Fibroblast of peridontal ligament (primary cell): ENCODE measurements around the gene URB1.
"Not testable (repeated sequence)": the region's sequence is repeated elsewhere in the genome, so short reads cannot be mapped to it uniquely, and the experiment has no call there.

Source experiments
- DNase-seq: peaks from one replicate; pipeline ENCODE4 v3.0.0-alpha.2; 2010; ENCODE audit errors: extremely low read depth

Gene URB1

DNA sequence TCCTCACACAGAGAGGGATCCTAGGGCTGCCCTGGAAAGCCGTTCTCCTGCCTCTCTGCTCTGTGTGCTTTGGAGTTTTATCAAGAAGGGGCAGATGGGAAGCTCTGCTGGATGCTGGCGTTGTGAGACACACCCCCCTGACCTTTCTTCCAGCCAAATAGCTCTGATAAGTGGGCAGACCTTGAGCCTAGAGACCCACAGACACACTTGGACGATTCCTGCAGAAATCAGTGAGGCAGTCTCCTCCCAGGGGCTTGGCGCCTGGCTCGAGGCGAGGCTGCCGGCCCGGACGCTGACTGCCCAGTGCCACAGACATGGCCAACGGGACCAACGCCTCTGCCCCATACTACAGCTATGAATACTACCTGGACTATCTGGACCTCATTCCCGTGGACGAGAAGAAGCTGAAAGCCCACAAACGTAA lies 94.1 kb downstream of the URB1 start, which contains the start of gene MRAP:
Gene MRAP (plus strand): TSS at position 198 of the 424 bp plus-strand sequence. CDS start 117 bp downstream, at position 315.
- no peak for DNase-seq

DNA sequence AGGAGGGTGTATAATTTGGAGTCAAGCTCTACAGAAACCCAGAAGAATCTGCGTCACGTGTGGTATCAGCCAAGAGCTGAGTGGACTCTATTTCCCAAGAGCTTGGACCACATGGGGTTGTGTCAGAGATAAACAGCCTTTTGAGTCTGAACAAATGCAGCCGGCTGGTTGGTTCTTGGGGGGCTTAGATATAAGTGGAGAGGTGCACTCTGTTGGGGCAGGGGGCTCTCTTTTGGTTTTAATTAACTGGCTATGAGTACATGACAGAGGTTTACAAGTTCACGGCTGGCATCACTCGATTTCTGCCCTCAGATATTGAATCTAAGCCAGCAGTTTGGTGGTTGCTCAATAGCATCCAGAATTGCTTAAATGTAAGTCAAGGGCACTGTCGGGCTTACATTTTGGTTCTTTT lies 94.7 kb downstream of the URB1 start:
- peak; percentile 31 for DNase-seq

DNA sequence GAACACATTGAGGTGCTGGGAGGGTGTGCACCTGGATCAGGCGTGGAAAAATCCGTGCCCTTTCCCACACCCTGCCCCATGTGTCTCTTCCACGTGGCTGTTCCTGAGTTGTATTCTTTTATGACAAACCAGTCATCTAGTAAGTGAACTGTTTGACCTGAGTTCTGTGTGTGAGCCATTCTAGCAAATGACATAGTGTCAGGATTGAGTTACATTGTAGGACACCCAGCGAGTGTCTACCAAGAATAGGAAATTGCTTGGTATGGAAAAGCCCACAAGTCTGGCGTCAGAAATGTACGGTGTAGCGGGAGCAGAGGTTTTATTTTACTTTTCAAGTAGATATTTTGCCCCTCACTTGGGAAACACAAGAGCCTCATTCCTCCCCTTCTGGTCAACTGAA lies 95.4 kb downstream of the URB1 start:
- no peak for DNase-seq

DNA sequence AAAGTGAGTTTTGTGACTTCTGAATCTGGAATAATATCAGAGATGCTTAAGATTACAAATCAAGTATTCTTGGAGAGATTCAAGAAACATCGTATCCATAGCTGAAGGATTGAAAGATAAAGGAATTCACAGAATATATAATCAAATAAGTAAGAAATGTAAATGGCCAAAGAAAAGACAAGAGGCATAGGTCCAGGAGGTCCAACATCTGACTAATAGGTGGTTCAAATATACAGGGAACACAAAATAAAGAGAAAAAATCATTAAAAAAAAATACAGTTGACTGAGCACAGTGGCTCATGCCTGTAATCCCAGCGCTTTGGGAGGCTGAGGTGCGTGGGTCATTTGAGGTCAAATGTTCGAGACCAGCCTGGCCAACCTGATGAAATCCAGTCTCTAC lies 107.3 kb downstream of the URB1 start:
- no peak for DNase-seq

DNA sequence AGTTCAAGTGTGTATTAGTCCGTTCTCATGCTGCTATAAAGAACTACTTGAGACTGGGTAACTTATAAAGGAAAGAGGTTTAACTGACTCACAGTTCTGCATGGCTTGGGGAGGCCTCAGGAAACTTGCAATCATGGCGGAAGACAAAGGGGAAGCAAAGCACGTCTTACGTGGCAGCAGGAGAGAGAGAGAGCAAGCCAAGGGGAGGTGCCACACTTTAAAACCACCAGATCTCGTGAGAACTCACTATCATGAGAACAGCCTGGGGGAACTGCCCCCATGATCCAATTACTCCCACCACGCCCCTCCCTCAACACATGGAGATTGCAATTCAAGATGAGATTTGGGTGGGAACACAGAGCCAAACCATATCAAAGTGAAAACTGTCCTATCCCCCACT lies 109.8 kb downstream of the URB1 start:
- no peak for DNase-seq

DNA sequence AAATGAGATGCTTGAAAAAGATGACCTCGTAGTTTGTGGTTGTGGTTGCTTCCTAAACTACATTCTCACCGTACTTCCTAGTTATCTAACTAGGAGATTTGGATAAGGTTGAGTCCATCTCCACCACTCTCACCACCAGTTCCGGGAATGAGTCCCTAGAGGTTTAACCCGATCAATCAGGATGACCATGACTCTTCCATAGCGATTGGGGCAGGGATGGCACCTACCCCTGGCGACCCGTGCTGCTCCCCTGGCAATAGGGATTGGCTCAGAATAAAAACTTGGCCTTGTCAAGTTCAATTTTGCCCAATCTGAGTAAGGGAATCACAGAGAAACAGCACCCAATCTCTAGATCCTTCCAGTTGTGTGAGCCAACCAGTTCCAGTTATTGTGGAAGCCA lies 111.3 kb downstream of the URB1 start:
- DNase-seq: no peak

DNA sequence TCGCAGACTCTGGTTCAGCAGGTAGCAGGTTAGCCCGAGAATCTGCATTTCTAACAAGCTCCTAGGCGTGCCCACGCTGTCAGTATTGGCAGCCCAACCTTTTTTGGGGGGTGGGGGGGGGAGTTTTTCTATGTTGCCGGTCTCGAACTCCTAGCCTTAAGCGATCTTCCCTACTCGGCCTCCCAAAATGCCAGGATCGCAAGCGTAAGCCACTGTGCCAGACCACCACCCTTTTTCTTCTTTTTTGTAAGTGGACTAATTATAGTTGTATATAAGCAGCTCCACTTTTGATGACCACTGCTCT lies 113.5 kb downstream of the URB1 start:
- DNase-seq: no peak

DNA sequence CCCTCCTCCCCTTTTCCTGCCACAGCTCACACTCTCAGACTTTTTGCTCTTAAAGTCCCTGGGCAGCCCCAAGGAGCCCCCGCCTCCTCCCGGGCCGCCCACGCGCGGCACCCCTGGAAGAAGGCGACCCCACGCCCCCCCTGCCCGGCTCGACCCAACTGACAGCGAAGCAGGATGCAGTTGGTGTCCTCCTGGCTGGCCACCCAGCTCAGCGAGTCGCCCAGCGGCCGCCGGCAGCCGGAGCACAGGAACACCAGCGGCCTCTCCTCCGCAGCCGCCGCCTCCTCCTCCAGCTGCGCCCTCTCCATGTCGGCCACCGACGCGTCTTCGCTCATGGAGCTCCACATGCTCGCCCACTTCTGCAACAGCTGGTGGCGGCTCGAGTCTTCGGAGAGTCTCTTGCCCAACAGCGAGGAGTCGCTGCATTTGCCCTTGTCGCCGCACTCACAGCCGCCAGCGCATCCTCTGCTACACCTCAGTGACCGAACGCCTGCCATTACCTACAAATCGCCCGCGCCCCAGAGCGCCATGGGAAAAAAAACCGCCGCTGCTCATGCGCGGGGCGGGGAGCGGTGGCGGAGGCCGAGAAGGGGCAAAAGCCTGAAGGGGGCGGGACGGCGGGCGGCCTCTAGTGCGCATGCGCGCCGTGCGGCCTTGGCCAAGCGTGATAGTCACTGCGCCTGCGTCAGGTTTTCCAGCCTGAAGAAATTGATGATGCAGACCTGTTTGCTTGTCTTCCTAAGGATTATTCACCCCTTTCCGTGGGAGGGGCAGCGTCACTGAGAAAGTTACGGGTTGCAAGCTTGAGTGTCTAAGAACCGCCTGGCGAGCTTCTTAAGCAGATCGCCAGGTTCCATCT lies 114.1 kb downstream of the URB1 start, which contains the start of gene MIS18A:
Gene MIS18A (minus strand): TSS at position 532 of the 859 bp plus-strand sequence. CDS start 35 bp downstream, at position 497.
- peak; percentile 92 for DNase-seq

DNA sequence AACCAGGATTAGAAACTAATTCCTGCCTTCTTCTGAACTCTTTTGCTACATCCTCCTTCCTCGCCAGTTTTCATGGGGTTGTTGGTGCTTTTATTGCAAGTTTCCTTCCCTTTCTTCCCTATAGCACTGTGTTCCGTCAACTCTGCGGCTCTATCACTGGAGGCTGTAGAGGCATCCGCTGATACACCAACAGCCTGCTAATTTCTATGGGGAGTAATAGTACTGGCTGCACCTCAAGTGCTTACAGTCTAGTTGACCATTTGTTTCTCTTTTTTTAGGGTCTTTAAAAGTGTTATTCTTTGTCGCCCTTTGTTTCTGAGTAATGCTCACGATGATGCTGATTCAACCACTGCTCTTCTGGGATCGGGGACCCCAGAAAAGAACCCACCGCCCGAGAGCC lies 114.7 kb downstream of the URB1 start:
- DNase-seq: no peak

DNA sequence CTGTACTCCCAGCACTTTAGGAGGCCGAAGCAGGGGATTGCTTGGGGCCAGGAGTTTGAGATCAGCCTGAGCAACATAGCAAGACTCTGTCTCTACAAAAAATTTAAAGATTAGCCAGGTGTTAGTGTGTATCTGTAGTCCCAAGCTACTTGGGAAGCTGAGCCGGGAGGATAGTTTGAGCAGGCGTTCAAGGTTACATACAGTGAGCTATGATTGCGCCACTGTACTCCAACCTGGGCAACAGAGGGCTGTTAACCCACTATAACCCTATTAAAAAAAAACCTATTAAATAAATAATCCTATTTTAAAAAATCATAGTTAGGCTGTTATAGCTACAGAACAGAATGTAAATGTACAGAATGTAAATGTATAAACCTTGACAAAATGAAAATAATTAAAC lies 116.1 kb downstream of the URB1 start:
- DNase-seq: no peak

DNA sequence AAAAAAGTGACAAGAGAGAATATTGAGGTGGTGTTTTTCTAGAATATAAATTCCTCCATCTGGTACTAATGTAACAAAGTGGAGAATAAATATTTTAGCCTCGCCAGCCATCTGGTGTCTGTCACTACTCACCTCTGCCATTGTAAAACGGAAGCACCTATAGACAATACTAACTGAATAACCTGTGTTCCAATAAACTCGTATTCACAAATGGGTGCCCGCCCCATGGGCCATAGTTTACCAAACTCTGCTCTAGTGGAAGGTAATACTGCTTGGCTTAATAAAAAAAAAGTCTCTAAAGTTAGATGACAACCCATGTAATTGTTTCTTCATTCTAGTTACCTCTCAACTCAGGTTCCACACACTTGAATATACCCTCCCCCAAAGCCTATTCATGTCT lies 122.1 kb downstream of the URB1 start:
- DNase-seq: no peak

DNA sequence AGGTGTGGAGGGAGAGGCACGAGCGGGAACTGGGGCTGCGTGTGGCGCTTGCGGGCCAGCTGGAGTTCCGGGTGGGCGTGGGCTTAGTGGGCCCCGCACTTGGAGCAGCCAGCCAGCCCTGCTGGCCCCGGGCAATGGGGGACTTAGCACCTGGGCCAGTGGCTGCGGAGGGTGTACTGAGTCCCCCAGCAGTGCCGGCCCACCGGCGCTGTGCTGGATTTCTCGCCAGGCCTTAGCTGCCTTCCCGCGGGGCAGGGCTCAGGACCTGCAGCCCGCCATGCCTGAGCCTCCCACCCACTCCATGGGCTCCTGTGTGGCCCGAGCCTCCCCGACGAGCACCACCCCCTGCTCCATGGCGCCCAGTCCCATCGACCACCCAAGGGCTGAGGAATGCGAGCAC lies 127.5 kb downstream of the URB1 start:
- DNase-seq: not testable (repeated sequence)

DNA sequence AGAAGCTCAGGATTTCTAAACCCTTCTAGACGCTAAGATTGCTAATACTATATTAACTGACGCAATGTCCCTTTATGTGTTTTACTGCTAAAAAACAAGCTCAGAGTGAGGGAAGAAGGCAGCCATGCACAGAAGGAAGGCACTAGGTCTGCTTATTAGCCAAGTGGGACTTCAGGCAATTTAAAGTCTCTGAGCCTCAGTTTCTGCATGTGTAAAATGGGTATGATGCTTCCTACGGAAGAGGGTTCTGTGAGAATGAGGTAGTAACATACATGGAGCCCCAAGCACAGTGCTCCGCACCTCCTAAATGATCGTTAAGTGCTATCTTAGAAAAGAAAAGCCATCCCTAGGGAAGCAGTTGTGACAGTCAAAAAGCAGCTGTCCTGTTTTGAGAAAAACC lies 130.9 kb downstream of the URB1 start:
- no peak for DNase-seq
